Calu3 (cell line): Measurements from ENCODE around the gene TLR1. TPM values are rescaled to one million over a fixed set of nuclear protein-coding genes. Genes with fewer than 3 reads are reported as not detected.
A peak's percentile ranks its signal among the peaks of the same experiment; 100 is the strongest.

Source experiments
- BruUV-seq: library from RNA; stranded (reverse); fragments of 400-500 nt; replicated peaks from 2 replicates; lab custom pipeline; 2021; lab: Mats Ljungman, UMichigan
- CTCF ChIA-PET: fragments of 300-600 bp; sonication (Branson Sonifier 250); formaldehyde crosslinking; loops from one replicate; lab custom pipeline; 2022; ENCODE audit warnings: antibody characterized with exemption; lab: Charles Lee
- DNase-seq: peaks from one replicate; pipeline ENCODE4 v3.0.0; 2022
- H3K27ac Mint-ChIP-seq: one replicate; pipeline ENCODE4 v1.8.0; 2022; ENCODE audit warnings: mixed read lengths; ENCODE audit not compliant: unreplicated experiment
- H3K27me3 Mint-ChIP-seq: one replicate; pipeline ENCODE4 v1.8.0; 2022; ENCODE audit warnings: mixed read lengths; ENCODE audit not compliant: unreplicated experiment
- H3K36me3 Mint-ChIP-seq: one replicate; pipeline ENCODE4 v1.8.0; 2022; ENCODE audit warnings: mild to moderate bottlenecking, moderate library complexity, mixed read lengths; ENCODE audit not compliant: insufficient read depth, unreplicated experiment
- H3K4me1 Mint-ChIP-seq: one replicate; pipeline ENCODE4 v1.8.0; 2022; ENCODE audit warnings: mild to moderate bottlenecking, low read depth, mixed read lengths; ENCODE audit not compliant: unreplicated experiment
- H3K4me3 Mint-ChIP-seq: one replicate; pipeline ENCODE4 v1.8.0; 2022; ENCODE audit warnings: mild to moderate bottlenecking, low read depth, moderate library complexity, mixed read lengths; ENCODE audit not compliant: unreplicated experiment
- H3K9me3 Mint-ChIP-seq: one replicate; pipeline ENCODE4 v1.8.0; 2022; ENCODE audit warnings: low read depth, mixed read lengths; ENCODE audit not compliant: unreplicated experiment
- intact Hi-C: fragments of 100-400 bp; cut with micrococcal nuclease; formaldehyde crosslinking; loops from one replicate; pipeline ENCODE4 v1.10.0; 2022; ENCODE audit not compliant: unreplicated experiment
- total RNA-seq: library from RNA; stranded (reverse); gene quantifications from 2 replicates; pipeline ENCODE4 v1.2.3, GENCODE V29; 2022
- TF ChIP-seq, protein P1 (sequence below): fragments of 200-600 bp; IDR thresholded peaks from one replicate; pipeline ENCODE4 v1.8.0; 2022; ENCODE audit warnings: antibody characterized with exemption; ENCODE audit not compliant: unreplicated experiment

Gene TLR1
- total RNA-seq, 1 experiment from 2014 or later = 1.3 TPM

GRCh38 chr4:38837334-38837733, 32.7 kb upstream of the TLR1 start:
- Mint-ChIP-seq H3K27ac (no peak overlapping the region), H3K36me3 (no peaks in the 10 kb centered on the region), H3K4me1 (no peaks in the 10 kb centered on the region), H3K4me3 (no peak overlapping the region), H3K27me3 (no peaks in the 10 kb centered on the region), H3K9me3 (no peaks in the 10 kb centered on the region)
- no TSS peak for BruUV-seq
- CTCF ChIA-PET = no interaction called here
- intact Hi-C loops = no loop called here
- TF ChIP-seq, protein P1, sequence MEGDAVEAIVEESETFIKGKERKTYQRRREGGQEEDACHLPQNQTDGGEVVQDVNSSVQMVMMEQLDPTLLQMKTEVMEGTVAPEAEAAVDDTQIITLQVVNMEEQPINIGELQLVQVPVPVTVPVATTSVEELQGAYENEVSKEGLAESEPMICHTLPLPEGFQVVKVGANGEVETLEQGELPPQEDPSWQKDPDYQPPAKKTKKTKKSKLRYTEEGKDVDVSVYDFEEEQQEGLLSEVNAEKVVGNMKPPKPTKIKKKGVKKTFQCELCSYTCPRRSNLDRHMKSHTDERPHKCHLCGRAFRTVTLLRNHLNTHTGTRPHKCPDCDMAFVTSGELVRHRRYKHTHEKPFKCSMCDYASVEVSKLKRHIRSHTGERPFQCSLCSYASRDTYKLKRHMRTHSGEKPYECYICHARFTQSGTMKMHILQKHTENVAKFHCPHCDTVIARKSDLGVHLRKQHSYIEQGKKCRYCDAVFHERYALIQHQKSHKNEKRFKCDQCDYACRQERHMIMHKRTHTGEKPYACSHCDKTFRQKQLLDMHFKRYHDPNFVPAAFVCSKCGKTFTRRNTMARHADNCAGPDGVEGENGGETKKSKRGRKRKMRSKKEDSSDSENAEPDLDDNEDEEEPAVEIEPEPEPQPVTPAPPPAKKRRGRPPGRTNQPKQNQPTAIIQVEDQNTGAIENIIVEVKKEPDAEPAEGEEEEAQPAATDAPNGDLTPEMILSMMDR = no peak
- no peak for DNase-seq

- CTCF ChIA-PET = no interaction called here
Observed at GRCh38 chr4:38834570-38834969, 30.0 kb upstream of the TLR1 start.

GRCh38 chr4:38832624-38833528, 28.3 kb upstream of the TLR1 start:
- peak; percentile 4 for DNase-seq
- TF ChIP-seq, protein P1 = no peak
- Mint-ChIP-seq H3K4me3 (no peak overlapping the region), H3K27me3 (no peaks in the 10 kb centered on the region), H3K4me1 (no peaks in the 10 kb centered on the region), H3K27ac (no peak overlapping the region), H3K36me3 (no peaks in the 10 kb centered on the region), H3K9me3 (no peaks in the 10 kb centered on the region)
- CTCF ChIA-PET = no interaction called here
- intact Hi-C loops = no loop called here
- no TSS peak for BruUV-seq

More at GRCh38 chr4:38834570-38834969, 30.0 kb upstream of the TLR1 start:
- no peak for DNase-seq
- no peaks in the 10 kb centered on the region for H3K9me3 Mint-ChIP-seq
- TF ChIP-seq, protein P1 = no peak
- no peak overlapping the region for H3K27ac Mint-ChIP-seq
- BruUV-seq = no TSS peak
- intact Hi-C loops = no loop called here
- H3K36me3 Mint-ChIP-seq = no peaks in the 10 kb centered on the region
- no peaks in the 10 kb centered on the region for H3K27me3 Mint-ChIP-seq
- H3K4me1 Mint-ChIP-seq = no peaks in the 10 kb centered on the region
- H3K4me3 Mint-ChIP-seq = no peak overlapping the region

- no peak for DNase-seq
- TF ChIP-seq, protein P1 = no peak
- no TSS peak for BruUV-seq
- intact Hi-C loops = no loop called here
- H3K4me1 Mint-ChIP-seq = no peaks in the 10 kb centered on the region
- CTCF ChIA-PET = no interaction called here
- H3K4me3 Mint-ChIP-seq = no peak overlapping the region
- no peaks in the 10 kb centered on the region for H3K36me3 Mint-ChIP-seq
- no peak overlapping the region for H3K27ac Mint-ChIP-seq
- no peaks in the 10 kb centered on the region for H3K9me3 Mint-ChIP-seq
- no peaks in the 10 kb centered on the region for H3K27me3 Mint-ChIP-seq
Observed at GRCh38 chr4:38832206-38832605, 27.6 kb upstream of the TLR1 start.
